ENCODE measurements around the gene BPI.
"Not testable (repeated sequence)": the region's sequence is repeated elsewhere in the genome, so short reads cannot be mapped to it uniquely, and the experiment has no call there.

Gene BPI
- 0 reads per million in 4 donors for total RNA-seq

DNA sequence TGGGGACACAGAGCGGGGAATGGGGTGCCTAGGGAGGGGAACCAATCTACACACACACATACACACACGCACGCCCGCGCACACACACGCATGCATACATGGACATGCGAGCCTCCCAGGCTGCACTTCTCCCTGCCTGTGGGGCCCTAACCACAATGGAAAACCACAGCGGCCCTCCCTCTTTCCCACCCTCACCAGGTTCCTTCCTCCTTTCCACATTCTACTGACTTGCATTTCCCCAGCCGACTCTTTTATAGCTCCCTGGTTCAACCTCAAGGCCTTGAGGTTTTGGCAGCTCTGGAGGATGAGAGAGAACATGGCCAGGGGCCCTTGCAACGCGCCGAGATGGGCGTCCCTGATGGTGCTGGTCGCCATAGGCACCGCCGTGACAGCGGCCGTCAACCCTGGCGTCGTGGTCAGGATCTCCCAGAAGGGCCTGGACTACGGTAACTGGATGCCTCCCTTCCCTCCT is at the start of gene BPI:
TSS of gene BPI (plus strand) at position 249 of the 472 bp plus-strand sequence. CDS start at position 317, 68 bp downstream.
- DNase-seq = no peak

DNA sequence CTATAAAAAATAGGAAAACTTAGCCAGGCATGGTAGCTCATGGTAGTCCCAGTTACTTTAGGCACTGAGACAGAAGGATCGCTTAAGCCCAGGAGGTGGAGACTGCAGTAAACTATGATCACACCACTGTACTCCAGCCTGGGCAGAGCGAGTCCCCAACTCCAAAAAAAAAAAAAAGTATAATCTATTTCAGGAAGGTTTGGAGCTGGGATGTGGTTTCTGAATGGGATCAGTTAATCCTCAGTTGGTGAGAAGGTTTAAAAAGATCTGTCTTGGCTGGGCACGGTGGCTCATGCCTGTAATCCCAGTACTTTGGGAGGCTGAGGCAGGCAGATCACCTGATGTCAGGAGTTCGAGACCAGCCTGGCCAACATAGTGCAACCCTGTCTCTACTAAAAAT is 49.3 kb upstream of the BPI start:
- DNase-seq = not testable (repeated sequence)

DNA sequence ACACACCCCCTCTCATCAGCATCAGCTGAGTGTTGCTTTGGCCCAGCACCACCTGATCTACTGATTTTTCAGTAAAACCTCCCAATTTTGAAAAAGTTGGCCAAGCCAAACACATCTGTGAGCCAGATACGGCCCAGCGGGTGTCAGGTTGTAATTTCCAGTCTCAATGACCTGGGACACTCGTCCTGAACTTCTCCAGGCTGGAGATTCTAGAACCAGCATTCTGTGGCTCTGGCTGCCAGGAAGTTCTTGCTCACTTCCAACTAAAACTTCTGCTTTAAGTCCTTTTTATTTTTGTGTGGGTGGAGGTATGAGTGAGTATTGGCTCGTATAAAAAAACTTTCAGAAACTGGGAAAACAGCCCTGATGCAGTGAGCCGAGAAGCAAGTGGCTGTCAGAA is 48.6 kb upstream of the BPI start:
- no peak for DNase-seq

DNA sequence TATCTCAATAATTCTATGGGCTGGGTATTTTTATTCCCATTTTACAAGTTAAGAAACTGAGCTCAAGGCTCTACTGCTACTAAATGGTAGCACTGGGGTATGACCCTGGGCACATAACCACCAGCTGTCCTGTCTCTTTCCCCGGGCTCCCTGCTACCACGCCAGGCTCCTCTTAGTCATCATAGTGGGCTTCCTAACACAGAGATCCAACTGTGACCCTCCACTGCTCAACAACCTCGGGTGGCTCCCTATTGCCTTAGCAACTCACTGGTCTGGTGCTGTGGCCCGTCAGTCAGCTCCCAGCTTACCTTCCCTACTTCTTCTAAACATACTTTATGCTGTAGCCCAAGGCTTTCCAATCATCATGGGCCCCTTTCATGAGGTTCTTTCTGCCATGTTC is 47.9 kb upstream of the BPI start:
- DNase-seq = no peak

DNA sequence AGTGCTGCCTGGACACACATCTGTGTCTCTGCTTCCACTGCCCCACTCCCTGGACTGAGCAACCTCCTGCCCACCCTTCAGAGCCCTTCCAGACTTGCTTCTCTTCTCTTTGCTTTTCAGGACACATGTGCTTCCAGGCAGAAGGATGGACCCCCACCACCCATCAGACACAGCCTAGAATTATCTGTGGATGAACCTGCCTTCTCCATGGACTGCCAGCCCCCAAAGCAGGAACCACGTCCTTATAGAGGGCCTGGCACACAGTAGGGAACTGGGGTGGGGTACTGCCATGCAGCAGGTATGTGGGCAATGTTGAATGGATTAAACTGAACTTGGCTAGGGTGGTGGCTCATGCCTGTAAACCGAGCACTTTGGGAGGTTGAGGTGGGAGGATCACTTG is 47.0 kb upstream of the BPI start:
- DNase-seq = no peak

DNA sequence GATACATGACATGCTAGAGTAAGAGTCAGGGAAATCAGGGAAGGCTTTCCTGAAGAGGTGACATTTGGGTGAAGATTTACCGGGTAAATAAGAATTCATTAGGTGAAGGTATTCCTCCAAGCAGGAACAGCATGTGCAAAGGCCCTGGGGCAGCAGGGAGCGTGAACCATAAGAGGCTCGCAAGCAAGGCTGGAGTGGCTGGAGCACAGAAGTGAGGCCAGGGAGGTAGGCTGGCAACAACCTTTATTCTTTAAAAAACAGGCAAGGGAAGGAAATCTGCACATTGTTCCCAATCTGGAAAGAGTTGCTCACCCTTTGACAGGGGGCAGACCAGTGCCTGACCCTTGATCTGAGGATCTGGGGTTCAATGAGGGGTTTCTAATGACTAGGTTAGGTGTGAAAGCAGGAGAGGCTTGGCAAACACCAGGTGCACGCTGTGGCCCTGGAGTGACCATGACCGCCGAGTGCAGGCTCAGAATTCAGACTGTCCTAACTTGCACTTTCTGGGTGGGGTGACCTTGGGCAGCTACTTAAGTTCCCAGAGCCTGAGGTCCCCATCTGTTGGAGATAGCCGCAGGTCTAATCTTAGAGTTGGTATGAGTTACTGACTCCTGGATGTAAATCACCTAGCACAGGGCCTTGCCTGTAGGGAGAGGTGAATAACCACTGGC is 45.3 kb upstream of the BPI start:
- DNase-seq = no peak

DNA sequence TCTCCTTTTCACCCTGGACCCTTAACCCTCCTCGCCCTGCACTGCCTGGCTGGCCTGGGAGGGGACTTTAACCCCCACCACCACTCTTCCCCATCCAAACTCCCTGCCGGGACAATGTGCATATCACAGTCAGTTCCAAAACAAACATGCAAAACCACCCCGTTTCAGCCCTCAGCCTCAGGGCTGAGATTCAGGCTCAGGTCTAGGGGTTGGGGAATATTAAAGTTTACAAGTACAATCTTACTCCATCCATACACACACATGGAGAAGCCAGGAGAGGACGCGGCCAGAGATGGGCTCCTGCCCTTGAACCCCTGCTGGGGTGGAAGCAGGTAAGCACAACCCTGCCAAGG is 44.0 kb upstream of the BPI start:
- DNase-seq = no peak

DNA sequence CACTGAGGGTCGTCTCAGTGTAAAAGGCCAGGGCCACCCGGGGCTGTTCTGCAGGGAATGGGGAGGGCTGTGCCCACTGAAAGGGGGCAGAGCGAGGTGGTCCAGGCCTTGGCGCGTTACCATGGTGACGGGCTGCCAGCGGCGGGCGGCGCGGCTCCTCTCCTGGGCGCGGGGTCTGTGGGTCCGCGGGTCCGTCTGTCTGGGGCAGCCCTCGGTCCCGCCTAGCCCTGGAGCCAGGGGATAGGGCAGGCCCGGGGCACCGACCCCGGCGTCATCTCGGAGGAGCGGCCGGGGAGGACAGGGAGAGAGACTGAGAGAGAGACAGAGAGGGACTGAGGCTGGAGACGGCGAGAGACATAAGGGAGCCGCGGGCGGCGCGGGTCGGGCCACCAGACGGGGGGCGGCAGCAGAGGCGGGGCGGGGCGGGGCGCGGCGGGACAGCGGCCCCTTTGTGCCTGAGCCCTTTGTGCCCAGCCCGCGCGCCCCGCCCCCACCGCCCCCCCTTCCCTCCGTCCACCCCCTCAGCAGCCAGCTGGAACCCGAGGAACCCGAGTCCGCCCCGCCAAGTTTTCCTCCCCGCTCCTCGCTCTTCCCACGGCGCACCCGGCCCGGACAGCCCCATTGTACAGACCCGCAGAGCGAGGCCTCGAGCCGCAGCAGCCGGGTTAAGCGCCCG is 43.4 kb upstream of the BPI start, which contains the start of gene KIAA1755:
TSS of gene KIAA1755 (minus strand) at position 358 of the 676 bp plus-strand sequence. CDS start at position 123, 235 bp downstream.
- DNase-seq = no peak

DNA sequence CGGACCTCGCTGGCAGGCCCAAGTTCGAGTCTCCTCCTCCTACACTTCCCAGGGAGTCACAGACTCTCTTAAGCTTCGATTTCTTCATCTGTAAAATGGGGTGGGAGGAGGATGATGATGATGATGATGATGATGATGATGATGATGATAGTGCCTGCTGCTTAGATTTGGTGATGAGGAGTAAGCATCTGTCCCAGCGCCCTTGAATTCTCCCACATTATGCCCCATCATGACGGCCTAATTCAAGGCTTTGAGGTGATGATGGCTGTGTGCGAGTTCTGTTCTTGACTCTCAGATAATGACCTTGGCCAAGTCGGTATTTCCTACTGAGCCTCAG is 42.9 kb upstream of the BPI start:
- DNase-seq = no peak

DNA sequence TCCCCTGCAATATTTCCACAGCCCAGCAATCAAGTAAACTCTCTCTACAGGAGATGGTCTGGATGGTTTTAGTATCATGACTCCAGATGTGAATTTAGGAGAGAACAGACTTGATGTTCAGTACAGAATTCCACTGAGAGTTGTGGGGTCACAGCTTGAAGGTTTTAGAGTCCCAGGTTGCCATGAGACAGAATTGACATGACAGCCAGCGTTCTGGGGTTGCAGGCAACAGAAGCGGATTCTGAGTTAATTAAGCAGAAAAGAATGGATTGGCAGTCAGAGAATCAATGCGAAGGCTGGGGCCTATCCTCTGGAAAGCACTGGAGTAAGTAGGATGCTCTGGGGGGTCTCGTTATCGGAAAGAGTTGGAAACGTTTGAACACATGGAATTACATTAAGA is 41.0 kb upstream of the BPI start:
- DNase-seq = no peak

DNA sequence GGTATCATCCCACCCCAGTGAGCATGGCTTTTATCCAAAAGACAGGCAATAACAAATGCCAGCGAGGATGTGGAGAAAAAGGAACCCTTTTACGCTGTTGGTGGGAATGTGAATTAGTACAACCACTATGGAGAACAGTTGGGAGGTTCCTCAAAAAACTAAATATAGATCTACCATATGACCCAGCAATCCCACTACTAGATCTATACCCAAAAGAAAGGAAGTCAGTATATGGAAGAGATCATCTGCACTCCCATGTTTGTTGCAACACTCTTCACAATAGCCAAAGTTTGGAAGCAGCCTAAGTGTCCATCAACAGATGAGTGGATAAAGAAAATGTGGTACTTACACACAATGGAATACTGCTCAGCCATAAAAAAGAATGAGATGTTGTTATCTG is 37.5 kb upstream of the BPI start:
- DNase-seq = no peak

DNA sequence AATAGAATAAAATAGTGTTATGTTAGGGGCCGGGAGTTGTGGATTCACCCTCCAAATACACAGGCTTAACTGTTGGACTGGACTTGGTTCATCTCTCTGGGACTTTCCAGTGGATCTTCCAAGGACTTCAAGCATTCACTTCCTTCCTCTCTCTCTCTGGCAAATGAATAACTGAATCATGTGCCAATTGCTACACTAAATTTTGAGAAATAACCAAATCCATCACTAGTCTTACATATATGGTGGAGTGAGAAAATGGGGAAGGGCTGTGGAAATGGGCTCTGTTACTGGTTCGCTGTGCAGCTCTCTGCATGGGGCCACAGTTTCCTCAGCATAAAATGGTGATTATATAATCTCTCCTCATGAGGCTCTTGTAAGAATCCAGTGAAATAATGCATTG is 36.7 kb upstream of the BPI start:
- no peak for DNase-seq

DNA sequence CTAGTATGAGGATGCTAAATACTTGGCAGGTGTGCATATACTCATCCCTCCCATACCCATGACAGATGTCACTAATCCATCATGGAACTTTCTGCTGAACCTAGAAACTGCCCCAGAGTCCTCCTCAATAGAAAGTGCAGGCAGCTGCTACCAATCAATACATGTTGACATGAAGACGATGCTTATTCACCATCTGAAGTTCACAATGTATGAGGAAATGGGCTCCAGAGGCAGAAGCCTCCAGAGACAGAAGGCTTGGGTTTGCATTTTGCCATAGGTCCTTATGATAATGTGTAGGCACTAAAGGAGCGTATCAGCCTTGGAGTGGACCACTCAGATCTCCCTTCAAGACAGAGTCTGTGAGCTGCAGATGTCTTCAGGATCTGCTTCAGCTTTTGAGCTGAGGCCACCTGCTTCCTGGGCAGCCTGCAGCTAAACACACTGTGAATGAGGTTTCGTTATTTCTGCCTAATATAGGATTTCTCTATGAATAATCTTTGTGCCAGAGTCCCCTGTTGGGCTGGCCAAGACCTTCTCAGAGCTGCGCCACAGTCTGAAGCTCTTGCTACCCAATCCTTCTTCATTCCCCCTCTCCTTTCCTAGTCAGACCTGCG is 35.9 kb upstream of the BPI start:
- DNase-seq = no peak

DNA sequence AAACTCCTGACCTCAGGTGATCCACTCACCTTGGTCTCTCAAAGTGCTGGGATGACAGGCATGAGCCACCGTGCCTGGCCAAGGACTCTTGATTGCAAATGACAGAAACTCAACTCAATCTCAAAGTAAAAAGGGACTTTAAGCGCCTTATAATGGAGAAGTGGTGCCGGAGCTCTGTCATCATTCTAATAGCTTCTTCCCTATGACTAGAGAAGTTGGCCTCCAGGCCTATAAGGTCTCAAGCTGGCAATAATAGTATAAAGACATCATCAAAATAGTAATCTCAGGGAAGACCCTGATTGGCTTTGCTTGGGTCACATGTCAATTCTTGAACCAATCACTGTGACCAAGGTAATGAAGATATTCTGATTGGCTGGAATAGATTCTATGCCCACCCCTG is 34.9 kb upstream of the BPI start:
- no peak for DNase-seq

DNA sequence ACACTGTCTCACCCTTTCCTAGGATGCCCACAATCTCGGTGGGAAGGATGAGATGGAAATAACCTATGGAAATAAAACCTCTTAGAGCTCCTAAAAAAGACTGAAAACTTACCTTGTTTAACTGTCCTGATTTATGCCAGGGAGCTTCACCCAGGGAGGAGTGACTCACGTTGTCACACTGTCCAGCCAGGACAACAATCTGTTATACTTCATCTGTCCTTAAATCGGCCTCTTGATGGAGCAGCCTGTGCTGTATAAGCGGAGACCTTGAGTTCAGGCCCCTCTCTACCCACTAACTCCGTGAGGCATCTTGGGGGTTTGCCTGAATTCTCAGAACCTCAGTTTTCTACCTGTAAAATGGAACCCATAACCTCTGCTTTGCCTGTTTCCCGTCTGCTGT is 34.2 kb upstream of the BPI start:
- DNase-seq = no peak

DNA sequence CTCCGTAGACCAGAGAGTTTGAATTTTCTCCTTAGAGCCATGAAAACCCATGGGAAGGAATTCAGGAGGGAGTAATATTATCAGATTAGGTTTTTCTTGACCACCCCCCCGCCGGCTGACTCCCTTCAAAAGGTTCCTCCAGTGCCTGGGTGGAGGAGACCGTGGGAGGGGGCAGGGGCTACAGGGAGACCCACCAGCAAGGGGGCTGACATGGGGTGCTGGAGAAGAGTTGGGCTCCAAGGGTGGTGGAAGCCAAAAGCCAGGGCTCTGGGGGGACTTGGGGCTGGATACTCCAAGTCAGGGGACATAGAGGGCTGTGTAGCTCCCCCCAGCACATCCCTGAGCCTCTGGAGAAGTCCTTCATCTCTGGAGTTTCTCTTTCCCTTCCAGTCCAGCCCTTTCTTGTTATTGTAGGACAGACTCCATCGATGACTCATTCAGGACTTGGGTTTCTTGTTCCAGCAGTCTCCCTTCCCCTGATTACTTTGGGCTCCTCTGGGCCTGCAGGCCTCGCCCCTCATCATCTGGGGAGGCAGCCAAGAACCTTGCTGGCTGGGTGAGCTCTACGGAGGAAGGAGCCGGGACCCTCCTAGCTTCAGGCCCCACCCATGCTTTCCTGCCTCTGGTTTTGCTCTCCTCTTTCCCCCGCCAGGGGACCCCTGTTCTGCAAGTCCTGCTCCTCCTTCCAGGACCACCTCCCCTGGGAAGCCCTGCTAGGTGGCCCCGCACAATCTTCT is 32.9 kb upstream of the BPI start:
- no peak for DNase-seq

DNA sequence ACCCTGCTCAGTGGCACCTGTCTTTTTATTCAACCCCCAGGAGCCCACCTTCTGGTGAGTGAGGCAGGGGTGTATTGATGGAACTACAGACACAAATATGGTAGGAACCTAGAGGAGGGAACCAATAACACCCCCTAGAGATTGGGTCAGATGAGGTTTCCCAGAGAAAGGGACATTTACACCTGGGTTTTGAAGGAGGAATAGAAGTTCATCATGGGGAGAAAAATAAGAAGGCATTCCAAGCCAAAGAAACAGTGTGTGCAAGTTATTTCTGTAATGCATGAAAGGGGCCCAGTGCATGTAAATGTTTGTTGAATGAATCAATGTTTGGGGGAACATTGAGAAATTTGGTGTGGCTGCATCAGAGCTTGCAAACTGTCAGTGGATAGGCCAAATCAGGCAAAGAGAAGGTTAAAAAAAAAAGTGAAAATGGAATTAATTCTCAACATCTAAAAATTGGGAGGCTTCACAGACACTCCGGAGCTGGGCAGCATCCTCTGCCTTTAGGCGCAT is 32.3 kb upstream of the BPI start:
- DNase-seq = no peak

DNA sequence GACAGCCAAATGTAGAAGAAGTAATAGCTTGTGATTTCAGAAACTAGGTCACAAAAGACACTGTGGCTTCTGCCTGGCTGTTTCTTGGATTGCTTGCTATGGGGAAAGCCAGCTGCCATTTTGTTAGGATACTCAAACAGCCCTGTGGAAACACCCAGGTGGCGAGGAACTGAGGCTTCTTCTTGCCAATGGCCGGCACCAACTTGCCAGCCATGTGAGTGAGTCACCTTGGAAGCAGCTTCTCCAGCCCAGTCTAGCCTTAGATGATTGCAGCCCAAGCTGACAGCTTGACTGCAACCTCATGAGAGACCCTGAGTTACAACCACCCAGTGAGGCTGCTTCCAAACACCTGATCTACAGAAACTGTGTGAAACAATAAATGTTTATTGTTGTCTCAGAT is 31.6 kb upstream of the BPI start:
- no peak for DNase-seq

DNA sequence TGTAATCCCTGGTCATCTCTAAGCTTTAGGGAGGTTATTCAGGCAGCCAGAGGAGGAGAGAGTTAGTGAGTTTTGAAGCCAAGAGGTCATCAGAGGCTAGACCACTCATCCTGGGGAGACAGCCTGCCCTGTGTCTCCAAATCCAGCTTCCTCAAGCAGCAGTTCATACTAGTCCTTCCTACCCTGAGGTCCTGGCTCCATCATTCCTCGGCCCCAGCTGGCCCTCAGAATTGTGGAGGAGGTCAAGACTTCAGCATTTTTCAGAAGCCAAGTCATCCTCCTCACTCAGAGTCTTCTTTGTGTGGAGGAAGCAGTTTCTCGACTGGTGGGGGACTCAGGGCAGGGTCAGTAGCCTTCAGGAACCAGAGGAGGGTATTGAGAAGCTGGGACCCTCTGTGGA is 31.0 kb upstream of the BPI start:
- DNase-seq = no peak

DNA sequence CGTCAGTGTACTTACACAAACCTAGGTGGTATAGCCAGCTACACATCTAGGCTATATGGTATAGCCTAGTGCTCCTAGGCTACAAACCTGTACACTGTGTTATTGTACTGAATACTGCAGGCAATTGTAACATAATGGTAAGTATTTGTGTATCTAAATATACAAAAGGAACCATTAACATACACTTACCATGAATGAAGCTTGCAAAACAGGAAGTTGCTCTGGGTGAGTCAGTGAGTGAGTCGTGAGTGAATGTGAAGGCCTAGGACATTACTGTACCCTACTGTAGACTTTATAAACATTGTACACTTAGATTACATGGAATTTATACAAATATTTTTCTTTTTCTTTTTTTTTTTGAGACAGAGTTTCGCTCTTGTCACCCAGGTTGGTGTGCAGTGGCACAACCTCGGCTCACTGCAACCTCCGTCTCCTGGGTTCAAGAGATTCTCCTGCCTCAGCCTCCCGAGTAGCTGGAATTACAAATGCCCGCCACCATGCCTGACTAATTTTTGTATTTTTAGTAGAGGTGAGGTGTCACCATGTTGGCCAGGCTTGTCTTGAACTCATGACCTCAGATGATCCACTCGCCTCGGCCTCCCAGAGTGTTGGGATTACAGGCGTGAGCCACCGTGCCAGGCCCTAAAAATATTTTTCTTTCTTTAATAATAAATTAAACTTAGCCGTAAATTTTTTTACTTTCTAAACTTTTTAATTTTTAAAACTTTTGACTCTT is 28.0 kb upstream of the BPI start:
- DNase-seq = no peak

DNA sequence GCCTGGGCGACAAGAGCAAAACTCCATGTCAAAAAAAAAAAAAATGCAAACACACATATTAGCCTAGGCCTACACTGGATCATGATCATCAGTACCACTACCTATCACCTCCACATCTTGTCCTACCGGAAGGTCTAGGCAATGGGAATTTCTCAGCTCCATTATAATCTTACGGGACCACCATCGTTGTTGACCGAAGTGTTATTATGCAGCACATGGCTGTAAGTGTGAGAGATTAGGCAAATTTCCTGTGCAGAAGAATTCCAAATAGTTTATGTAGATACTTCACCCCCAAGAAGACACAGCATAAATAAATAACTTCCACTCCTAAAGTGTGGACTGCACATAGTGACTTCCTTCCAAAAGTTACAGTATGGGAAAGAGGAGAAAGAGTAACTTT is 26.7 kb upstream of the BPI start:
- DNase-seq = no peak

DNA sequence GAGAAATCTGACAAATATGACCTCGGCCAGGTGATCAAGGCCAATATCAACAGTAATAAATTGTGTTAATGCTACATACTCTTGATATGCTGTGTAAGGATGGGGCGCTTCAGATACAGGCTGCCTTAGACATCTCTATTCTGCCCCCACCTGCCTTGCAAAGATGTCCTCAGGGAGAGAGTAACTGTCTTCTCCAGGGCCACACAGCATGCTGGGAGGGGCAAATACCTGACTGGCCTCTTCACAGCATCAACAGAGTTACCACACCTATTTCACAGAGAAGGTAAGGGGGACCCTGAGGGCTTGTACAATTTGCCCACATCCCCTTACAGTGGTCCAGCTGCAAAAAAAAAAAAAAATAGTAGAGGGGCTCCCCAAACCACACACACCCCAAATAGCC is 26.3 kb upstream of the BPI start:
- DNase-seq = no peak

DNA sequence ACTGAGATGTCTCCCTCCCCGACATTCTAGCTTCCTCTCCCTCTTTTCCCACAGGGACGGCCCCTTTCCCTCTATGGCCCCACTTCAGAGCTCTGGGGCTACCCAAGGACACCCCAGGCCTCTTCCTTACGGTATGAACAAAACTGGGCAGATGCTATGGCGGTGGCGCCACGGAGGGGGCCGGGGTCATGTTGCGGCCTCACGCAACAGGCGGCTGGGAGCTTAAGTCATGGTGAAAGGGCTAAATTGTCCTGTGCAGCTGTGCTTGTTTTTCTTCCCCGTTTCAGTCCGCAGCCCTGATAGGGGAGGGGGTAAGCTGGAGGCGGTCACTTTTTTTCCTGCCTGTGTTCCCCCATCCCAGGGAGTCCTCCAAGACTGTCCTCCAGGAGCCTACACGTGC is 25.8 kb upstream of the BPI start:
- no peak for DNase-seq

All from T-helper 1 cell (primary cell).